HG03558 (cell line): ENCODE results near the gene ORM1.

ENCODE experiments used
- ATAC-seq: cut with Tn5 transposase; IDR thresholded peaks from one replicate; pipeline ENCODE4 v1.9.1; 2021; ENCODE audit warnings: moderate number of reproducible peaks; ENCODE audit not compliant: unreplicated experiment; ENCODE audit errors: extremely low read depth

The ORM1 gene

DNA sequence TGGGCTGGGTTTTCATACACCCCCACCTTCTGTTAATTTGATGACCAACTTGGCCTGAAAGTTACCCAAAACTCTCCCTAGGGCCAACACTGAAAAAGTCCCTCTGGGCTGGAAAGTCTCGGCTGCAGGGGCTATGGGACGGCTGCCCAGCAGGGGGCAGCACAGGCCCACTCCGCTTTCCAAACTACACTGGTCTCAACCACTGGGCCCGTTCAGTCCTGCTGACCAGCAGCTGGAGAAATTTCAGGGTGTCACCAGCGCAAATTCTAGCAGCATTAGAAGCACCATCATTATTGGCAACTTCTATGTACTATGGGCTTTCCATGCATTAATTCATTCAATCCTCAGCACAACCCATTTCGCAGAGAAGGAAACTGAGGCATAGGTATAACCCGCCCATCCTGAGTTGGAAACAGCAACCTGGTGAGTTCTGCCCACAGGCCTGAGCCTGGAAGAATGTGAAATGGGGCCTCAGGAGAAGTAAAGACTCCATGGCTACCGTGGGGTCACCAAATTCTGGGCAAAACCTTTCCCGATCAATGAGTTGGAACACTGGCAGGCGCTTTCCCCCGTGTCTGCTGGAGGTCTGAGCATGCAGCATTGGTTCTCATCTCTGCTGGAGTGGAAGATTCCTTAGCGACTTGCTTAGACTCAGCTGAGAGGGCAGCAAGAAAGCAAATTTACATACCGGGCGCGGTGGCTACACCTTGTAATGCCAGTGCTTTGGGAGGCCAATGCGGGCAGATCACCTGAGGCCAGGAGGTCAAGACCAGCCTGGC lies 16.4 kb downstream of the ORM1 start:
- no peak for ATAC-seq

DNA sequence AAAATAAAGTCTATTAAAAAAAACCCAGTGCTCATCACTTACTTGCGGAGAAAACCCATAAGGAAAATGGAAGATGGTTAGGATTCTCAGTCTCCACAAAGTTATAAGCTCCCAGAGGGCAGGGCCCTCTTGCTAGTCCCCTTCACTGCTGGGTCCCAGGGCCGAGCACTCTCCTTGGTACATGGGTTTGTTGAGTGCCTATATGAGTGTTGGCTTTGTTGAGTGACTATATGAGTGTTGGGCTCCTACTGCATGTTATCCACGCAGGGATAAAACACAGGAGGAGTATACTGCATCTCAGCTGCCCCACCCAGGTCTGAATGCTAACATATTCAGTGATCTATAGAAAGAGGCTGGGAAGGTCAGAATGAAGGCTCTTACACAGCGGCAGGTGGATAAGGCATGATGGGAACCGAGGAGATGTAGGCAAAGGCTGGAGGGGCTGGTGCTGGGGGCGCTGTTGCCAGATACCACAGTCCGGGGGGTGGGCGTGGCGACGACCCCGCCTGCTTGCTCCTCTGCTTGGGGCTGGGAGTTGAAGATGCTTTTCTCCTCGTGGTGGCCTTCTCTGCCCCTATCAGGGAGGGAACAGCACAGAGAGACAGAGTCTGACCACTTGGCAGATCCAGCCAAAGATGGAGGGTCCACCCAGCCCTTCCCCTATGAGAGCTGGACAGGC lies 18.4 kb downstream of the ORM1 start:
- ATAC-seq = no peak

DNA sequence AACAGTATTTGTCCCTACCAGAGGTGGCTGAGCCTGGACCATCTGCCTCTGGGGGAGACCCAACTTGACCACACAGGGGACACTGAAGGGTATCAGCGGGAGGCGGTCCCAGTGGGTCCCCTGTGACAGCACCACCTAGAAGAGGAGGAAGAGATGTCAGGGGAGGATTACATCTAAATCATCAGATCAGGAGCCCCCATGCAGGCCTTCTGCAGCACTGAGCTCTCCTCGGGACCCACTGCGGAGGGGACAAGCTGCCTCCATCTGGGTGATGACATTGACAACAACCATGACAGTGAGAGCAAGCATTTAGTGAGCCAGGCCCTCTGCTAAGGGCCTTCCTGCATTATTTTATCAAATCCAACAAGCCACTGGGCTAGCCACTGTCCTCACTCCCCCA lies 19.1 kb downstream of the ORM1 start:
- no peak for ATAC-seq

DNA sequence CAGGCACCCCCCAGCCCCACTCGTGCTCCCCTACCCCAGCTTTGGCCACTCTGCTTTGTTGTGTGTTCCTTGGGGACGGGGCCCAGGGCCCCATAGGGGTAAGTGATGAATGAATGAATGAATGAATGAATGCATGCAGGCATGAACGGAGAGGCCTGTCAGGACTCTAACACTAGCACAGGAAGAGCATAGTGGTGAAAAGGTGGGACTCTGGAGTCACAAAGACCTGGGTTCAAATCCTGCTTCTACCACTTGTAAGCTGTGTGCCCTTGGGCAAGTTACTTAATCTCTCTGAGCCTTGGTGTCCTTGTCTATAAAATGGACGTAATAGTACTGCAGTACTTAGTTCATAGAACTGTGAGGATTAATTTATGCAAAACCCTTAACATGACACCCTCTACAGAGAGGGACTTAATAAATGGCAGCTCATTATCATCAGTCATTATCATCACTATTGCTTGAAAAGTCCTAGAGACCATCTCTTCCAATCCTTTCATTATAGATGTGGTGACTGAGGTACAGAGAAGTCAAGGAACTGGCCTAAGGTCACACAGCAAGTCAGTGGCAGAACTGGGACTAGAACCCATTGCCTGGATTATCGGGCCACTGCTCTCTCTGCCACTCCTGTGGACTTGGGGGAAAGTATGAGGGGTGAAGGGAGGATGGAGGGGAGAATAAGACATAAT lies 20.0 kb downstream of the ORM1 start:
- no peak for ATAC-seq

DNA sequence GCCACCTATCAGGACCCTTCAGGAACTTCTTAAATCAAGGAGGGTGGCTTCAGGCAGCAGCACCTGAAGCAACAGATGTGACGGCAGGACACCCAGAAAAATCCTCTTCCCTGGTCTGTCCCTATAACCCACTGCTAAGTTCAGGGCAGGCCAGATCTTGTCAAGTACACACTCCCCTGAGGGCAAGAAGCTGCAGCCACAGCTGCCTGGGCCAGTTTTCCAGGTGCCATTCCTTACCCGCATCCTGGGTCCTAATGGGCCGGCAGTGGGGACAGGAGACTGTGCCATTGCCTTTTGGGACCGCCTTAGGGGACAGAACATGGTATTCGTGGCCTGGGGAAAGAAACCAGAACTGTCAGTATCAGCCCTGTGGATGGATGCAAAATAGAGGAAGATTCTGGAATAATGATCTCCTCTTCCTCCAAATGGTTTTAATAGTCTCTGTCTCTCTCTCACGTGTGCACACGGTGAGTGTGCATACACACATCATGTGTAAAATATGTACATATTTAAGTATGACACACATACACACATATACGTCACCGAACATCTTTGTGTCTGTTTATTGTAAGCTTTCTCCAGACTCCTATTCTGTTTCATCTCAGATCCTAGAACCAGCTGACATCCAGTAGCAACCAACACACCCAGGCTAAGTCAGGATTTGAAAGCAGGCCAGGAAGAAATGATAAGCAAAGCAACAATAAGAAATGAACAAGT lies 20.7 kb downstream of the ORM1 start:
- no peak for ATAC-seq

DNA sequence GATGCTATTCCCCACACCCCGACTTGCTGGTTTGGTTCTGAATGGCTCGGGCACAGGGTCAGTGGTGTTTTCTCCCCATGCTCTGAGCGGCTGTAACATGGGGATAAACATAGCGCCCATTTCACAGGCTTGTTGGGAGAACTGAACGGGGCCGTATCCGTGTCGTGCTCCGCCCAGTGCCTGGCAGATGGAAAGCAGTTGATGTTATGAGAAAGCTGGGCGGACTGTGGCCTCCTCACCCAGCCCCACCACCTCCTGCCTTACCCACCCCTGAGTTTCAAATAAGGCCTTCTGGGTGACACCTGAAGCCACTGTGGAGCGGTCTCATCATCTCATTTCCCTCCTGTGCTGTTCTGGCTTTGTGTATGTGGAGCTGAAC lies 21.3 kb downstream of the ORM1 start:
- no peak for ATAC-seq

DNA sequence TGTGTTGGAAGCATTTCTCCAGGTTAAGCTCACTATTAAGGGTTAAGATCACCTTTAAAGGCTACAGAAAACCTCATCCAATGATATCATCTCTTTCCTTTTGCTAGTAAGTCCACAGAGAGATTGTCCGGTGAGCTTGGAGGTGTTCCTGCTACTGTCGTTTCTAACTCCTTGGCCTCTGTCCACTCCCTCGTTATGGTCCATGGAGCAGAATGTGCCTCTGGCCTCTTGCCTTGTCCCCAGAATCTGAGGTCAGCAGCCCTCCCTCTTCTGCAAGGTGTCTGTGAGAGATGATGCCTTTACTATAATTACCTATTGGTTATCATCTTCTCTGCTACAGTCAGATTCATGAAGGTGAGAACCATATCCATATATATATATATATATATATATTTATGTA lies 21.8 kb downstream of the ORM1 start:
- ATAC-seq = no peak

DNA sequence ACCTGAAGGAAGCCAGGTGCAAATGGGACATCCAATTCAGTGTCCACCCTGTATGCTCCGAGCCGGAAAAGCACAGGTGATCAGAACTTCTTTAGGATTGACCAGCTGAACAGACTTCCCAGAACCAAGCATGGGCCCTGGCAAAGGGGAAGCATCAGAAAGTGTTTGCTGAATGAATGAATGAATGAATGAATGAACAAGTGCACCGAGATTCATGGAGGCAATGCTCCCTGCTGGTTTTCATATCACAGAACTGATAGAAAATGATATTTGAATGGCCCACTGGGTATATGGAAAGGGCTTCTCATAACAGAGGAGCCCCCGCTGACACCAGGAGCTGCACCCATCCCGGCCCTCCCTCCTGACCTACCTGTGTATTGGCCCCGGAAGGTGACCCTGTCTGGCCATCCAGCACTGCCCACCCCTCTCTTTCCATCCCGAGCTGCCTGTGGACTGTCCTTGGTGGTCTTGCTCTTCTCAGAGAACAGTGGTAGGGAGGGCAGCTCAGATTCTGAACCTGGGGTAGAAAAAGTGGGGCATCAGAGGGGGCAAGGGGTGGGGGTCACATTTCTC lies 22.7 kb downstream of the ORM1 start:
- ATAC-seq = no peak

DNA sequence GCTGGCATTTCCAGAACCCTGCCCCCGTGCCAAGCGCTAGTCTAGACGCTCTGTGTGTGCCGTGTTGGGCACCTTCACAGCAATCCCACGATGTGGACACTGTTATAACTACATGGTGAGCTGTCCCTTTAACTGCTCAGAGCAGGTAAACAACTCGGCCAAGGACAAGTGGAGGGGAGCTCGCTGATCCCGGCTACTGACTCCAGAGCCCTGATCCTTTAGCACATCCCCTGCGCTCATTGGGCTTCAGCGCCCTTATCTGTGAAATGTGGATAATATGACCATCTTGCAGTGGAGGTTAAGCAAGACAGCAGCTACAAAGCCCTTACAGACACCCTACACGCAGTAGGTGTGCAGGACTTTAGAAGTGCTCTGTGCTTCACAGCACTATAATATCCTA lies 23.2 kb downstream of the ORM1 start:
- no peak for ATAC-seq

DNA sequence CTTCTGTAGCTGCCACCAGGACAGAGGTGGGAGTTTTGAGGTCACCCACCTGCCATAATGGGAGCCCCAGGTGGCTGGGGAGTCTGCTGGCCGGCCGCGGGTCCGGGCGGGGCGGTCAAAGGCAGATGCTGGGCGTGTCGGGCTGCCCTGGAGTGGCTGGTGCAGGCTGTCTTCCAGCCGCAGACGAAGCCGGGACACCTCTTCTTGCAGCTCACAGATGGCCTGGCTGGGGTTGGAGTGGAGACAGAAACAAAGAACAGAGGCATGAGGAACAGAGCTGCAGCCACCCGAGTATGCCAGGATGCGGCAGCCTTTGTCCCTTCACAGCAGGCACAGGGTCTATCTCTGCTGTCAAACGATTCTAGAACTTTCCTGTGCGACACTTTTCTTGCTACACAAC lies 24.8 kb downstream of the ORM1 start:
- ATAC-seq = no peak

DNA sequence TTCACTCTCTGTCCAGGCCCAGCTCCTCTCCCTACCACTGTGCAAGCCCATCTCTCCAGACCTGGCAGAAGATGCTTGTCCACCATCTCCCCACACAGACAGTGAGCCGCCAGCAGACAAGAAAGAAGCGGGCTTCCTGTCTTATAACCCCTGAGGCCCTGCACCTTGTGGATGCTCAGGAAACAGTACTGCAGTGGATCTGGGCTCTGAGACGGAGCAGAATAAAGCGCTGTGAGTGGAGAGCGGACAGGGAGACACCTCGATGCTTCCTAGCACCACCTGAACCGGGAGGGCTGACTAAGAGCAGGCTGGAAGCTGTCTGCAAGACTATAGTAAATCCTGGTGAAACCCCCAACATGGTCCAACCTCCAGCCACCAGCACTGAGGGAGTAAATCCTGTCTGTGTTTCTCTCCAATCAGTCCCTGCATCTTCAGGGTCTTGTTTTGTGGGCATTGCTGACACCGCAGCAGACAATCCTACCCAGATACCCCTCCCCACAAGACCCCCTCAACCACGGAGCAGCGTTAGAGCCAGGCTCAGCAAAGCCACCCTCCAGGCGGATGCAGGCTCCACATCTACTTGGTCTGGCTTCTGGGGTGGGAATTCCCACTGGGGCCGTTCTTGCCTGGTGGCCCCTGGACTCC lies 25.5 kb downstream of the ORM1 start:
- ATAC-seq = no peak

DNA sequence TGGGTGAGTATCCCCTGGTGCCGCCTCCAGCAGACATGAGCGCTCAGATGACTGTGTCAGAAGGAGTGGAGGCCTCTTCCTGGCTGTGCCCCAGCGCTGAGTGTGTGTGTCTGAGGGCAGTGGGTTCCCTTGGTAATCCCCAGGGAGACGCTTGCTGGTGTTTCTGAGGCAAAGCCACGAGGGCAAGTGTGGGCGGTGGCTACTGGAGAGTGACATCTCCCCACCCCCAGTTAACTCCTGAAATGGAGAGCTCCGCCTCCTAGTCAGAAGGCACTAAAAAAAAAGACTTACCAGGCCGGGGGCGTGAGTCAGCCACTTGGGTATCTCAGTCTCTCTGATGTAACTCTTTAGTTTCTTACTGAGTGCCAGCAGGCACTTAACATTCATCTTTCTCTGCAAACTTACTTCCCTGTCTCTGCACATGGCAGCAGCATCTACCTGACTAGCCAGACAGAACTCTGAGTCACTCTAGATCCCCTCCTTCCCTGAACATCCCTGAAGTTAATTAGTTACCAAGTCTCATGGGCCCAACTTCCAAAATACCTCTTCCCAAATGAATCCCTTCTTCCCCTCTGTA lies 26.1 kb downstream of the ORM1 start:
- ATAC-seq = peak; percentile 76

DNA sequence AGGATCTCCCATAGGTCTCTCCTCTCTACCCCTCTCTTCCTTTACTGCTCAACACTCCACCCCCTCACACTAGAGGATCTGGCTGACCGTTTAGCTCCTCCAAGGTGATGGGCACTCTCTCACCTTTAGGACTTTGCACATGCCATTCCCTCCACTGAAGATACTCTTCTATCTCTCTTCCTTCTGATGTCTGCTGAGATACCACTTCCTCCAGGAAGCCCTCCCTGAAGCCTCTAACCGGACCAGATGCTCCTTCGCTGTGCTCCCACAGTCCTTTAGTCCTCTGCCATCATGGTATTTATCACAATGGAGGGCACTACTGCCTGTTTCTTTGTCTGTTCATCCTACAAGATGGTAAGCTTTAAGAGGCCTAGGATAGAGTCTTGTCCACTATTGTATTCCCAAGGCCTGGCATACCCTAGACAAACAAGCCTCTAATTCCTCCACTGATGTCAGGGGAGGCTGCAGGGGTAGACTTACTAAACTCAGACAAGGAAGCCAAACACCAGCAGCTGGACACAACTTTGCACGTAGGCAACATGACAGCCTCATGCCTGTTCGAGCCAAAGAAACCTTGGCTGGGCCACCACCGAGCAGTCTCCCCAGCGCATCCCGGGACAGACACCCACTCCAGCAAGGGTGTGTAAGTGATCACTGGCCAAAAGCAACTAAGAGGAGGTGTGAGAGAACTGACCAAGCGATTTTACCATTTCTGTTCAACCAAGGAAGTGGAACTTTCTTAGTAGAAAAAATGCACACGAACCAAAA lies 27.0 kb downstream of the ORM1 start:
- no peak for ATAC-seq

DNA sequence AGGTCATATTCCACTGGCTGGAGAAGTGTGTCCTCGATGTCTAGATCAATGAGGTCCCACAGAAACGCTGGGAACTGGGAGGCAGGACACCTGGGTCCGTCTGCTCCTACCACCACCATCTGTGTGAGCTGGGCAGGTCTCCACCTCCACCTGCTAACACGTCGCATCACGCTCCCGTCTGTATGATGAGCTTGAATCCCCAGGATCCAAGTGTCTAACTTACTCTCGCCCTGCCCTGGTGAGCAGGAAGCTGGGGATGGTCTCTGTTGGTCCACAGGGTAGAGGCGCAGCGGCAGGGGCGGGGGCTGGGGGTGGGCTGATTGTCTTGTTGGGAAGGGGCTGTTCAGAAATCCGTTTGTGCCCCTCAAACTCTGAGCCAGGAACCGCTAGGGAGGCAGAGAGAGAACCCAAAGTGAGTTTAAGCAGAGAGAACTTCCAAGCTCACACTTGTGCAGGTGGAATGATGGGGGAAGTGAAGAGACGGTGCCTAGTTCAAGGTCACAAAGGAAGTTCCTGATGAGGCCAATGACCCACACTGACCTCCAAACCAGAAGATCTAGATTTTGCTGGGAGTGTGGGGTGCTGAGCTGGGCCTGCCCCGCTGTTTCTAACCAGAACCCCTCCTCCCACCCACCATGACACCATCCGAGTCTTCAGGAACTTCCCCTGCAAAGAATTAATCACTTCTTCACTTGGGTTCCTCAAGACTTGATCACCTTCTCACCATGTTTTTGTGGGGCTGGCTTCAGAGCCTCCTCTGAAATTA lies 27.9 kb downstream of the ORM1 start:
- ATAC-seq = no peak

DNA sequence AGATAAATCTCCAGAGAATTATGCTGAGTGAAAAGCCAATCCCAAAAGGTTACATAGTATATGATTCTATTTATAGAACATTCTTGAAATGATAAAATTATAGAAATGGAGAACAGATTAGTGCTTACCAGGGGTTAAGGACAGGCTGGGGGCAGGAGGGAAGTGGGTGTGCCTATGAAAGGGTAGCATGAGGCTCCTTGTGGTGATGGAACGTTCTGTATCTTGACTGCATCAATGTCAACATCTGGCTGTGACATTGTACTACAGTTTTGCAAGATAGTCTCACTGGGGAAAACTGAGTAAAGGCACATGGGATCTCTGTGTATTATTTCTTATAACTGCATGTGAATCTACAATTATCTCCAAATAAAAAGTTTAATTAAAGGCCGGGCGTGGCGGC lies 29.0 kb downstream of the ORM1 start:
- ATAC-seq = no peak

DNA sequence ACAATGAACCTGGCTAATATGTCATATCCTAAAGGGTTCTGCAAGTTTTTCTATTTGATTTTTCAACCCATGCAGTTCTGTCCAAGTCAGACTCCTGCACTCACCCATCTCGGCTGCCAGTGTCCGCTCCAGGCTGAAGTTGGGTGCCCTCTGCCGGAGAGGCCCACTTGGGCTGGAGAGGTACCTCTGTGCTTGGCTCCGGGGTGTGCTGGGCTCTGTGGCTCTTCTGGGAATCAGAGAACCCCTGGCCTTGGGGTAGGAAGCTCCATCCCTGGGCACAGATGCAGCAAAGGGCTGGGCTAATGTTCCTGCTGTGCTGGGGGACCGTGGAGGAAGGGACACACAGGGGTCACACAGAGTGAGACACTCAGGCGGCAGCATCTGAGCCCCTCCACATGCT lies 32.9 kb downstream of the ORM1 start:
- no peak for ATAC-seq

DNA sequence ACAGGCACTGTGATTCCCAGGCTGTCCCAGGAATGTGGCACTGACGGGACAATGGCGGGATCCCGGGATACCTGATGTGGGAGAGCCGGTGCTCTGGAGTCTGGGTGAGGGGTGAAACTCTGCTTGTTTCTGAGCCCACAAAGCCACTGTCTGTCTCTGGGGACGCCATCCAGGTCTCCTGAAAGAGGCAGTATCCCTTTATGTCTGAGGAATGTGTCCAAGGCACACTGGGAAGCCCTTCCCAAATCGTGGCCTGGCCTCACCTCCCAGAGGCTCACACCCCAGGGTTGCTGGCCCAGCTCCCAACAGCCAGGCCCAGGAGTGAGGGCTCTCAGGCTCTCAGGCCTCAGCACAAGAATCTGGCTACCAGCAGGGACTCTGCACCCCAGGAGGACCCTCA lies 33.9 kb downstream of the ORM1 start:
- ATAC-seq = no peak

DNA sequence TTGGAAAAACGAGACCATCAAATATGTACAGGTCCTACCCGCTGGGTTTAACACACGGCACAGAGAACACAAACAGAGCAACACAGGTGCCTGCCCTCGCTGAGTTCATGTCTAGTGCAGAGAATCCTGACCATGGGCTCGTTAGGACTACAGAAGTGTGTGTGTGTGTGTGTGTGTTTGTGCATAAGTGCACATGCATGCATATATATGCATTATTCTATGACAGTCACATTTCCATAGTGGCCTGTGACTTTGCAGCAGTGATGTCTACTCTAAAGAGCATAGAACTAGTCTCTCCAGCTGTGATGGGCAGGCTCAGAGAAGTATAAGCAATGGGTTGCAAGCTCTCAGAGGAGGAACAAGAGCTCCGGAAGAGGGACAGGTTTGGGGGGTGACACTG lies 34.5 kb downstream of the ORM1 start:
- ATAC-seq = no peak
